ENCODE data around the gene ATXN7. TPM values are rescaled to one million over a fixed set of nuclear protein-coding genes. Genes with fewer than 3 reads are reported as not detected.

The ATXN7 gene
- total and polyA plus RNA-seq, 2 of the 13 experiments (the other 11 are each of a cell fraction or from before 2014, with no cell fraction given), result 13.8 to 20.0 TPM

GRCh38 chr3:64049136-64049535 is 185.5 kb downstream of the ATXN7 start:
- Histone ChIP-seq H3K27me3 (ENCODE audit: control insufficient read depth in 1 of 2, insufficient read depth in 2 of 2, low read length in 2 of 2) (0 out of 5 replicates have a peak, but pooled peaks cover 0 to 4% of the 10 kb centered on the region in 2 experiments), H3K9me3 (ENCODE audit: low read length) (no peaks in the 10 kb centered on the region), H3K79me2 (ENCODE audit: insufficient read depth, low read length) (no peaks in the 10 kb centered on the region), H3K9ac (ENCODE audit: insufficient read depth, low read depth, low read length) (no peak overlapping the region), H4K20me1 (ENCODE audit: insufficient read depth, low read length) (no peaks in the 10 kb centered on the region), H3K4me1 (ENCODE audit: insufficient read depth, low read length) (no peaks in the 10 kb centered on the region), H3K27ac (ENCODE audit: extremely low read length, insufficient read depth, low read length) (no peak overlapping the region), H3K4me2 (ENCODE audit: low read depth, low read length) (no peak overlapping the region), H3K36me3 (replicated peaks in 1 of 2; ENCODE audit: control insufficient read depth in 1 of 2, insufficient read depth in 2 of 2, low read length in 2 of 2) (no peaks in the 10 kb centered on the region), H2AFZ (ENCODE audit: low read length) (no peak overlapping the region), H3K4me3 (replicated peaks in 1 of 3; ENCODE audit: insufficient read depth in 1 of 3, low read depth in 2 of 3, low read length in 3 of 3) (no peak overlapping the region)
- FAIRE-seq, result no peak
- TF ChIP-seq BATF2 (CRISPR knock-in tag; IDR thresholded peaks at IDR 0.05), result no peak
- no peak for ATAC-seq
- BruUV-seq (replicated peaks), result no TSS peak
- POLR2A ChIA-PET, result no interaction called here
- in situ Hi-C loops (cut with HindIII; ENCODE audit: extremely low pct_ligation_motif_present, low pct_unique_long_range_greater_than_20kb), result no loop called here
- intact Hi-C loops (cut with micrococcal nuclease; ENCODE audit: unreplicated experiment), result no loop called here
- no peak for DNase-seq (ENCODE audit: low spot score)
- CTCF ChIA-PET (ENCODE audit: low intra/inter-chr PET ratio, low total read pairs), result no interaction called here
- 19% methylated on average over 3 of the region's 3 CpGs for WGBS (ENCODE audit: low lambda C conversion rate)

GRCh38 chr3:64049832-64050231 is 186.2 kb downstream of the ATXN7 start:
- in situ Hi-C loops (cut with HindIII; ENCODE audit: extremely low pct_ligation_motif_present, low pct_unique_long_range_greater_than_20kb) (no loop called here), intact Hi-C loops (cut with micrococcal nuclease; ENCODE audit: unreplicated experiment) (no loop called here)
- ChIA-PET POLR2A (no interaction called here), CTCF (ENCODE audit: low intra/inter-chr PET ratio, low total read pairs) (no interaction called here)
- TF ChIP-seq SMAD9 (CRISPR knock-in tag; IDR thresholded peaks at IDR 0.05) (no peak), NFATC3 (CRISPR knock-in tag; IDR thresholded peaks at IDR 0.05) (no peak), KLF15 (CRISPR knock-in tag; IDR thresholded peaks at IDR 0.05; ENCODE audit: borderline replicate concordance) (no peak), ZNF260 (CRISPR knock-in tag; IDR thresholded peaks at IDR 0.05; ENCODE audit: borderline replicate concordance, low read depth) (no peak)
- no peaks in the 10 kb centered on the region for H3K9me3 ChIP-seq (ENCODE audit: low read length)
- H3K27ac ChIP-seq (ENCODE audit: extremely low read length, insufficient read depth, low read length), result no peak overlapping the region
- FAIRE-seq (no peak), ATAC-seq (no peak), DNase-seq (ENCODE audit: low spot score) (no peak)
- no peak overlapping the region for H3K9ac ChIP-seq (ENCODE audit: insufficient read depth, low read depth, low read length)
- no peaks in the 10 kb centered on the region for H3K79me2 ChIP-seq (ENCODE audit: insufficient read depth, low read length)
- H3K4me2 ChIP-seq (ENCODE audit: low read depth, low read length), result no peak overlapping the region
- no peak overlapping the region for H3K4me3 ChIP-seq (replicated peaks in 1 of 3; ENCODE audit: insufficient read depth in 1 of 3, low read depth in 2 of 3, low read length in 3 of 3)
- H3K4me1 ChIP-seq (ENCODE audit: insufficient read depth, low read length), result no peaks in the 10 kb centered on the region
- H4K20me1 ChIP-seq (ENCODE audit: insufficient read depth, low read length), result no peaks in the 10 kb centered on the region
- 3% methylated on average over 4 of the region's 4 CpGs for WGBS (ENCODE audit: low lambda C conversion rate)
- BruUV-seq (replicated peaks), result no TSS peak
- 0 out of 5 replicates have a peak, but pooled peaks cover 0 to 4% of the 10 kb centered on the region in 2 experiments for H3K27me3 ChIP-seq (ENCODE audit: control insufficient read depth in 1 of 2, insufficient read depth in 2 of 2, low read length in 2 of 2)
- H3K36me3 ChIP-seq (replicated peaks in 1 of 2; ENCODE audit: control insufficient read depth in 1 of 2, insufficient read depth in 2 of 2, low read length in 2 of 2), result no peaks in the 10 kb centered on the region
- H2AFZ ChIP-seq (ENCODE audit: low read length), result no peak overlapping the region

Small RNA genes lying within 50 kb of the gene (small RNA-seq; reads per million reads assigned to genes)
- 0 reads per million in 3 experiments for gene SCAANT1 (ENCODE audit: insufficient read depth in 2 of 3, insufficient read length in 3 of 3, low read depth in 2 of 3, low replicate concordance in 1 of 3)

Other genes with a start within 250 kb of the ATXN7 start
- gene SNTN, start 211.2 kb upstream of the ATXN7 start, total RNA-seq (2016; rRNA removed; fragmentation: Illumina TruSeq; extraction: Trizol), result not detected in 2 replicates
- not detected in 2 replicates for gene SNTN, start 211.2 kb upstream of the ATXN7 start, polyA plus RNA-seq (2011; rRNA removed)
- gene C3orf49, start 44.6 kb upstream of the ATXN7 start, total RNA-seq (2016; rRNA removed; fragmentation: Illumina TruSeq; extraction: Trizol), result not detected in 2 replicates
- not detected in 2 replicates for gene C3orf49, start 44.6 kb upstream of the ATXN7 start, polyA plus RNA-seq (2011; rRNA removed)
- 63.5 and 80.4 TPM in 2 replicates for gene THOC7, start 62 bp upstream of the ATXN7 start, total RNA-seq (2016; rRNA removed; fragmentation: Illumina TruSeq; extraction: Trizol)
- 26.5 and 32.8 TPM in 2 replicates for gene THOC7, start 62 bp upstream of the ATXN7 start, polyA plus RNA-seq (2011; rRNA removed)
- gene SCAANT1, start 48.5 kb downstream of the ATXN7 start, total RNA-seq (2016; rRNA removed; fragmentation: Illumina TruSeq; extraction: Trizol), result not detected in 2 replicates
- not detected in 2 replicates for gene SCAANT1, start 48.5 kb downstream of the ATXN7 start, polyA plus RNA-seq (2011; rRNA removed)
- gene PSMD6, start 159.6 kb downstream of the ATXN7 start, total RNA-seq (2016; rRNA removed; fragmentation: Illumina TruSeq; extraction: Trizol), result 117 and 169 TPM in 2 replicates
- 31.1 and 36.8 TPM in 2 replicates for gene PSMD6, start 159.6 kb downstream of the ATXN7 start, polyA plus RNA-seq (2011; rRNA removed)

All from HepG2 (cell line).